C4-2B (cell line): ENCODE measurements around the gene C3orf33.

Experiments
- CTCF ChIP-seq: fragments of 450-650 bp; conservative IDR thresholded peaks from 2 replicates; pipeline ENCODE4 v1.5.1; 2017; ENCODE audit warnings: mild to moderate bottlenecking
- ZFX ChIP-seq: fragments of 450-650 bp; IDR thresholded peaks from 2 replicates; pipeline ENCODE4 v1.6.1; 2017

GRCh38 chr3:155763870-155764463 lies 42.1 kb downstream of the C3orf33 start:
- no peak for TF ChIP-seq CTCF
- no peak for TF ChIP-seq ZFX
